GM21528 (cell line): ENCODE results near the gene CDH1.
"Not testable (repeated sequence)": the region's sequence is repeated elsewhere in the genome, so short reads cannot be mapped to it uniquely, and the experiment has no call there.

Source experiments
- ATAC-seq: cut with Tn5 transposase; IDR thresholded peaks from one replicate; pipeline ENCODE4 v1.9.1; 2021; ENCODE audit warnings: mild to moderate bottlenecking, moderate library complexity; ENCODE audit not compliant: unreplicated experiment, low FRiP score

CDH1 gene

DNA sequence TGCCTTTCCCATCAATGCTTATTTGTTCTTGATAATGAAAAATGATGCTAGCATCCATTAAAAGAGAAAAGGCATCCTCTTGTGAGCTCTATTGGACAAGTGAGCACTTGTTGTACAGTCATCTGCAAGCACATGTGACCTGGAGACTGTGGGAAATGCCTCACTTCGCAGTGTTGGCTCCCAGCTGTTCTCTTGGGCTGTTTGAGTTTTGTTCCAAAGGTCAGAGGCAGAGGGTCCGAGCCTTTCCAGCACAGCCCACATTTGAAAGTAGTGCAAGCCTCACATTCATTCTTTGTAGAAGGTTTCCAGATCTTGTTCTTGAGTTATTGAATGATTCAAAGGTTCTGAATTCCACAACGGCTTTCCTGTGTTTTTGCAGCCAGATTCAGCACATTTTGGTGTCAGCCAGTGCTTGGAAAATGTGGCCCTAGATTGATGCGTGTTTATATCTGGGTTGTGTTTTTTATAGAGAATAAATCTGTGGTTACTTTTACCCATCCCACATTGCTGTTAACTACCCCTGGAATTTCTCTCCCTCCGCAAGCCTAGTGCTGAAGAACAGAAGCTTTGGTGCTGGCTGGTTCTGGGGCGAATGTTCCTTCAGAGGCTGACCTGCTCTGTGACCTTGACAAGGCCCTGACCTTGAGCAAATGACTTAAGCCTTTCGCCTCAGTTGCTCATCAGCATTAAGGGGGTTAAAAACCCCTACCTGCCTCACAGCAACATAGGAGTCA, 49.8 kb downstream of the CDH1 start:
- ATAC-seq = no peak

DNA sequence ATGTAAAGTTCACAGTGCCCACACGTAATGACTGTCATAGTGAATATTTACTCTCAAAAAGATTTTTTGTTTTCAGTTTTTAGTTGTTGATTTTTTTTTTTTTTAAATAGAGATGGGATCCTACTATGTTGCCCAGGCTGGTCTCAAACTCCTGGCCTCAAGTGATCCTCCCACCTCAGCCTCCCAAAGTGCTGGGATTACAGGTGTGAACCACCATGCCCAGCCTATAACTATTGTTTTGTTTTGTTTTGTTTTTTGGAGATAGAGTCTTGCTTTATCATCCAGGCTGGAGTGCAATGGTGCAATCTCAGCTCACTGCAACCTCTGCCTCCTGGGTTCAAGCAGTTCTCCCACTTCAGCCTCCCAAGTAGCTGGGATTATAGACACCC, 50.3 kb downstream of the CDH1 start:
- ATAC-seq = not testable (repeated sequence)

DNA sequence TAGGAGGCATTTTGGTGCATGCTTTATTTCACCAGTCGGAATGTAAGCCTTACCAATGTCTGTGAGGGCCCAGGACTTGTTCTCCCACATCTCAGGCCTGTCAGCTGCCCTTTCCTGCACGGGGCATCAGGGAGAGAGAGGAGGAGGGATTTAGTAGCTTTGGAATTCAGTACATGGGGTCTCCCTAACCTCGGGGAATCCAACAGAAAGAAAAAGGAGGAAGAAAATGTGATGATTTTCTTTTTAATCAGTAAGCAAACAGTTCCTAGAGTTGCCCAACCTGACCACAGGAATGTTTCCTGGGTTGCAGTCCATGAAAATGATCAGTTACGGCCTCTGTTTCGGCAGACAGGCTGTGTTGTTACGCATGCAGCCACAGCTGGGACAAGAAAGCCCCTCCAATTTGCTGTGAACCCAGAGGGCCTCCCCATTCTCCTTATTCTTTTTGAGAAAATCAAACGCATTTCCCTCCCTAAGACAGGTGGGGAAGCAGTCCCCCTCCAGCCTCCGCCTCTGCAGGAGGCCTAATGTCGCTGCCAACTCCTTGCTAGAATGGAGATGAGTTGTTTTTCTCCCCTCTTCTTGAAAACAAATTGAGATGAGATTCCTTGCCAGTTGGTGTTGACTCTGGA, 53.2 kb downstream of the CDH1 start:
- no peak for ATAC-seq

DNA sequence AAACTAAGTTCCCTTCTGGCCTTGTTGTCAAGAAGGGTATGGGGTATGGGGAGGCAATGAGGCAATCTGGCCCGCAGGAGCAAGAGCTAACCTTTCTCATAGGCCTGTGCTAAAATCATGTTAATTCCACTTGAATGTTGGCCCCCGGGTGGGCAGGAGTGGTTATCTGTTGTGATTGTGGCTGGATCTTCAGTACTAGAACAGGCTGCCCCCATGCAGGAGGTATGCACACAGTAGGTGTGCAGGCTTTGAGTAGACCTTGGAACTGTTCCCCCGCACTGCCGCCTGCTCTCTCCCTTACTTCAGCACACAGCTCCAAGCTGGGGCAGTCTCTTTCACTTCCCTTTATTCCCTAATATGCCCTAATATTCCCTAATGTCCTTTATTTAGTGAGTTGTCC, 53.9 kb downstream of the CDH1 start:
- no peak for ATAC-seq

DNA sequence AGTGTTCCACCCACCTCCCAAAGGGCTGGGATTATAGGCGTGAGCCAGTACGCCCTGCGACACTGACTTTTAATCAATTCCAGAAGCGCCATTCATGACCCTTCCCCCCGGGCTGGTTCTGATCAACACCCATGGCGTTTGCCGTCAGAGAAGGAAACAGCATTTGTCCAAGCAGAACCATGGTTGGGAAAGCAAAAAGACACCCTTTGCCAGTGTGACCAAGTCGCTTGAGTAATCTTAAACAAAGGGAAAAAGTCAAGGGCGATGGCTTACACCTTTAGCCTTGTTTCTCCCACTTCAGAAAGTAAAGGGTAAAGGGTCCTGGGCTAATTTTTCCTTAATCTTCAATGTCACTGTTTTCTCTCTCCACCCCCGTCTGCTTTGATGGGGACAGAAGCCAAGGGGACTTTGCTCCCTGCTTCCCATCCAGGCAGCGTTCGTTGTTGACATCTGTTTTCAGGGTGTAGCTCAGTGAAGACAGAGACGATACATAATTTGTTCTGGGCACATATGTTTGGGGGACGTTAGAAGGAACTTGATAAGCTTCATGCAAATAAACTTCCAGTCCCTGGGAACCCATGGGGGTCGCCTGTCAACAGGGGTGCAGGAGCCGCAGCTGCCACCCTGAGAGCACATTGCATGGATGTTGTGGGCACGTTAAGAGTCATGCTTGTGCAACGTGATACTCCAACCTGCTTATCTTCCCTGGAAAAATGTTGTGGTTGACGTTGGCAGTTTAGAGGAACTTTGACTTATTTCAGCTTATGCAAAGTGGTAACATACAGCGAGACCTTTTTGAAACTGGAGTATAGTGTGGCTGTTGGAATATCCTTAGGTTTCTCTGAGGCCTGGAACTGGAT, 55.6 kb downstream of the CDH1 start:
- no peak for ATAC-seq

DNA sequence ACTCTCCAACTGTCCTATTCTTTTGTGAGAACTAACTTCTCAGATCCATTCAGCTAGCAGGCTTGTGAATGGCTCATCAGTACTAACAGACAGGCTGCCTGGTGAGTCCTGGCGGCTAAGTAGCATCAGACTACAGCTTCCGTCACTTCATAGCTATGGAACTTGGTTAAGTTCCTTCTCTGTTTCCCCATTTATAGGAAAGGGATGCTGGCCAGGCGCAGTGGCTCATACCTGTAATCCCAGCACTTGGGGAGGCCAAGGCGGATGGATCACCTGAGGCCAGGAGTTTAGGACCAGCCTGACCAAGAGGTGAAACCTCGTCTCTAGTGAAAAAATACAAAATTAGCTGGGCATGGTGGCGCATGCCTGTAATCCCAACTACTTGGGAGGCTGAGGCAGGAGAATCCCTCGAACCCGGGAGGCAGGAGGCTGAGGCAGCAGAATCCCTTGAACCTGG, 56.3 kb downstream of the CDH1 start:
- no peak for ATAC-seq

DNA sequence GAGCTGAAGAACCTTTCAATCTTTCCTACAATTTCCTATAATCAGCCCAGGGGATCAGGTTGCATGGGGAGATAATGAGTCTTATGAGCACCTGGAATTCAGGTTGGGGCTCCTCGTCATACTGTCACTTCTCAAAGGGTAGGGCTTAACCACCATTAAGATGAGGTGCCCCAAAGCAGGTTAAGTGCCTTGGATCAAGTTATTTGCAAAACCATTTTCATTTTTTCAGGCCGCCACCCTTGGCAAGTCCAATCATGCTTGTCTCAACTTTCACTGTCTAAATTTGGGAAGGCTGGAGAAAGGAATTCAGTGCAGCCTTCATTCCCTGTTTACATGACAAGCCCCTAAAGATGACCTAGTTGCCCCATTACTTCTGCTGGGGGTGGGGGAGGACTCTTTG, 61.3 kb downstream of the CDH1 start:
- no peak for ATAC-seq

DNA sequence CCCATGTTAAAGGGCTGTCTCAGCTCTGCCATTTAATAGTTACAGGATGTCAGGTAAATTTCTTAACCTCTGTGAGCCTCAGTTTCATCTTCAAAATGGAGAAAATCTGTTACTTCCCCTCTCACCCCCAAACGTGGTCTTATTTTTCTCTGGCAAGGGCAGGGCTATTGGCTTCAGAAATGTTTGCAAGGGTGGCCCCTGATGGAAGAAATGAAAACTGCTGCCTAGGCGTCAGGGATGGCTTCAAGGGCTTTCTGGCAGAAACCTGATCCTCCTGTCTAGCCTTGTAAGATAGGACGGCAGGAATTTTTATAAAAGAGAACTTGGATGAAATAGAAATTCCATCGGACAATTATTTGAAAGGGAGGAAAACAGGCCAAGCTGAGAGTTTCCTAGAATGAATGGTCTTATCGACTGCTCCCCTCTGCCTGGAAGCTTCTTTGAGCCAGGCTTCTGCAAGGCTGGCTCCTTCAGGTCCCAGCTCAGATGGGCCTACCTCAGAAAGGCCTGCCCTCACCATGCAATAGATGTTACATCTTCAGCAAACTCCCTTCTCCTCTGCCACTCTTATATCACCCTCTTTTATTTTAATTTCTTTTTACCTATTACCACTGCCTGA, 63.3 kb downstream of the CDH1 start:
- ATAC-seq = no peak

DNA sequence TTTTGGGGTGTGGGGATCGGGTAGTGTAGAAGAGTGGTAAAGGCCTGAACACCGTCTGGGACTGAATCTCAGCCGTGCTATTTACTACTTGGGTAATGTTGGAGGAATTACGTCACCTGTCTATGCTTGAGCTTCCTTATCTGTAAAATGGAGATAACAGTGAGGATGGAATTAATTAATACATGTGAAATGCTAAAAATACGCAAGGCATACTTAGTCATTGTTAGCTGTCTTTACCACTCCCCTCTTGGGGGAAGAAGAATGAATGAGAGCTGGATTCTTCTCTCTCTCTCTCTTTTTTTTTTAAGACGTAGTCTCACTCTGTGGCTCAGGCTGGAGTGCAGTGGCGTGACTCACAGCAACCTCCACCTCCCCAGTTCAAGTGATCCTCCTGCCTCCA, 65.1 kb downstream of the CDH1 start:
- no peak for ATAC-seq

DNA sequence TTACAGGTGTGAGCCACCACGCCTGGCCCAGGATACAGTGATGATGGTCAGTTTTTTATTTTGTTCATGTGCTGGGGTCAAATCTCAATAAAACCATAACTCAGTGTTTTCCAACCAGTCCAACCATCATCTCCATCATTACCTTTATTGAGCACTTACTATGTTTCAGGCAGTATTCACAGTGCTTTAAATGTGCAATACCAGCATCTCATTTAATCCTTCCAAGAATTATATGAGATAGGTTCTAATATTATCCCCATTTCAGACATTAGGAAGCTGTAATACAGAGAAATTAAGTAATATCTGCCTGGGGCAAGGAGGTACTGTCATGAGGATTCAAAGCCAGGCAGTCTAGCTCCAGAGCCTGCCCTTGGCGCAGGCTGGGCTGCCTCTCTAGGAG, 69.3 kb downstream of the CDH1 start:
- no peak for ATAC-seq

DNA sequence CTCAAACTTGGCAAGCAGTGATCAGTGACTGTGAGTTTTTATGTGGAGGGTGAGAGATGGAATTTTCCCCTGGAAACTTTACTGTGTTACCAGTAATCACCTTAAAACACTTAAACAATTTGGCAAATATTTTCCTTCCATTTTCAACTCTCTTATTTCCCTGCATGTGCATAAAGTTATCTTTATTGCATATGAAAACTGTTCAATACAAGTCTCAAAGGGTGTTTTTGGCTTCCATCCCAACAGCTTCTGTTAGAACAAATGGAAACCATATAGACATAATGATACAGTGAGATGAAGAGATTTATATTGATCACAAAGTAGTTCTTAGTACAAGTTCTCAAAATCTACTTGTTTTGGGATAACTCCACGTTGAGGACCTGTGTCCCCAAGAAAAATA, 69.9 kb downstream of the CDH1 start:
- ATAC-seq = no peak

DNA sequence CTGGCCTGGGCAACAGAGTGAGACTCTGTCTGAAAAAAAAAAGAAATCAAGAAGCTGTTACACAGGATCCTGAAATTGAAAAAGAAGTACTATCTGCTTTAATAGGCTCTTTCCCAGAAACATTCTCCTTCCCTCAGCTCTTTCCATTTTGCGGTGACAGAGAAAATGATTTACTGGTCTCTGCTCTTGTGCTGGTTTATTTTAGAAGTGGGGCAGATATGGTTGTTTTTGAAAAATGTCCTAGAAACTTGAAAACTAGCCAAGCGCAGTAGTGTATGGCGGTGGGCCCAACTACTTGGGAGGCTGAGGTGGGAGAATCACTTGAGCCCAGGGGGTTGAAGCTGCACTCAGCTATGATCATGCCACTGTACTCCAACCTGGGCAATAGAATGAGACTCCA, 77.4 kb downstream of the CDH1 start:
- ATAC-seq = no peak

DNA sequence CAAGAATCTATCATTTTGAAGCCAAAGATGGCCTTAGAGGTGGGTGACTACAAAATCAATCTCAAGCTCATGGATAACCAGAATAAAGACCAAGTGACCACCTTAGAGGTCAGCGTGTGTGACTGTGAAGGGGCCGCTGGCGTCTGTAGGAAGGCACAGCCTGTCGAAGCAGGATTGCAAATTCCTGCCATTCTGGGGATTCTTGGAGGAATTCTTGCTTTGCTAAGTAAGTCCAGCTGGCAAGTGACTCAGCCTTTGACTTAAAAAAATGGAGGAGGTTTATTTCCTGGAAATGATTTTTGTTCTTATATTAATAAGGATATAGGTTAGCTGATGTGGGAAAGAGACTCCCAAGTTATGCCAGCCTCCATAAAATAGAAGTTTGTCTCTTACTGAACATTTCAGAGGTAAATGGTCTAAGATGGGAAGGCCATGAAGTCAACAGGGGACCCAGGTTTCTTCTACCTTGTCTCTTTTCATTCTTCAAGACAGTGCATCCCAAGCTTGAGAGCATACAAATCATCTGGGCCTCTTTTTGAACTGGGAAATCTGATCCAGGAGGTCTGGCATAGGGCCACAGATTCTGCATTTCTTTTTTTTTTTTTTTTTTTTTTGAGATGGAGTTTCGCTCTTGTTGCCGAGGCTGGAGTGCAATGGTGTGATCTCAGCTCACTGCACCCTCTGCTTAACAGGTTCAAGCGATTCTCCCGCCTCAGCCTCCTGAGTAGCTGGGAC, 86.5 kb downstream of the CDH1 start:
- ATAC-seq = no peak

DNA sequence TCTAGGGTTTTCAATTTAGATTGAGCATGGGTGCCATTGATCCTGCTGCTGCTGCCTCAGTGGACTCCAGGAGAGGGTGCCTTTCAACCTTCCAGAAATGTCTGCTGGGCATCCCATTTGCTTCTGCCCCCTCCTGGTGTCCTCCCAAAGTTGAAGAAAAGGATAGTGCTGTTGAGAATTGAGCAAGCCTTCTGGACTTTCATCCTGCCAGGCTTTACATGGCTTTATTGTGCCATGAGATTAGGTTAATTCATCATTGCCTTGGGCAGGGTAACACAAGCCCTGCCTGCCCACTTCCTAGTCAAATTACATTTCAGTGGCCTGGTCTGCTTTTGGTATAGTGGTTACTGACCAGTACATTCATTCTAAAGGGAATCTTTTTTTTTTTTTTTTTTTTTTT, 88.3 kb downstream of the CDH1 start:
- ATAC-seq = no peak

DNA sequence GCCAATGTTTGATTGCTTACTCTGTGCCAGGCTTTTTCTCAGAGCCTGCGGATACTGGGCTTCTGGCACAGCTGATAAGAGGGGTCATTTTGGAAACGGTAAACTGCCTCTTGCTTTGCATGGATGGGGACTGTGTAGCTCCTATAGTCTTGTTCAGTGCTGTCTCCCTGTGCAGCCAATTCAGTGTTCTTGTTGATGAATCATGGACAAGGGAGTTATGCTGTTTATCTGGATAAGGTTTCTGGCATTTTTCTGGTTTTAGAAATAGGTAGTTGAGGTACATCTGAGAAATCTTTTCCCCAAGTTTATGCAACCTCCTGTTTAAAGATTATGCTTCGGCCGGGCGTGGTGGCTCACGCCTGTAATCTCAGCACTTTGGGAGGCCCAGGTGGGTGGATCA, 89.6 kb downstream of the CDH1 start:
- no peak for ATAC-seq

DNA sequence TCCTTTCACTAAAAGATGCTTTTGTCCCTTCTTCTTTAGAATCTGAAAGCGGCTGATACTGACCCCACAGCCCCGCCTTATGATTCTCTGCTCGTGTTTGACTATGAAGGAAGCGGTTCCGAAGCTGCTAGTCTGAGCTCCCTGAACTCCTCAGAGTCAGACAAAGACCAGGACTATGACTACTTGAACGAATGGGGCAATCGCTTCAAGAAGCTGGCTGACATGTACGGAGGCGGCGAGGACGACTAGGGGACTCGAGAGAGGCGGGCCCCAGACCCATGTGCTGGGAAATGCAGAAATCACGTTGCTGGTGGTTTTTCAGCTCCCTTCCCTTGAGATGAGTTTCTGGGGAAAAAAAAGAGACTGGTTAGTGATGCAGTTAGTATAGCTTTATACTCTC, 96.2 kb downstream of the CDH1 start:
- no peak for ATAC-seq

DNA sequence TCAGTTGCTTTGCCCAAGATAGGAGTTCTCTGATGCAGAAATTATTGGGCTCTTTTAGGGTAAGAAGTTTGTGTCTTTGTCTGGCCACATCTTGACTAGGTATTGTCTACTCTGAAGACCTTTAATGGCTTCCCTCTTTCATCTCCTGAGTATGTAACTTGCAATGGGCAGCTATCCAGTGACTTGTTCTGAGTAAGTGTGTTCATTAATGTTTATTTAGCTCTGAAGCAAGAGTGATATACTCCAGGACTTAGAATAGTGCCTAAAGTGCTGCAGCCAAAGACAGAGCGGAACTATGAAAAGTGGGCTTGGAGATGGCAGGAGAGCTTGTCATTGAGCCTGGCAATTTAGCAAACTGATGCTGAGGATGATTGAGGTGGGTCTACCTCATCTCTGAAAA, 97.5 kb downstream of the CDH1 start:
- ATAC-seq = no peak

DNA sequence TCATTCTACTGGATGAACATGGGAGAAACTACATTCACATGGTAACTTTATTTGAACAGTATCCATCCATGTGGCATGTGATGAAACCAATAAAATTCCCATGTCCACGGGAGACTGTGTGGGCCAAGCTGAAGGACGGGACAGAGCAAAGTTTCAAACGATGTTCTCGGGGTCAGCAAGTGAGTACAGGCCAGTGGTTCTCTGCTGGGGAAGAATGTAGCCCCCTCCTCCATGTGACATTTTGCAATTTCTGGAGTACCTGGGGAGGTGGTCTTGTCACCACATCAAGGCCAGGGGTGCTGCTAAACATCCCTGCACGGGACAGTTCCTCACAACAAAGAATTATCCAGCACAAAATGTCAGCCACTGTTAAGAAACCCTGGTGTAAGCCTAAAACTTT, 98.9 kb downstream of the CDH1 start:
- ATAC-seq = no peak

DNA sequence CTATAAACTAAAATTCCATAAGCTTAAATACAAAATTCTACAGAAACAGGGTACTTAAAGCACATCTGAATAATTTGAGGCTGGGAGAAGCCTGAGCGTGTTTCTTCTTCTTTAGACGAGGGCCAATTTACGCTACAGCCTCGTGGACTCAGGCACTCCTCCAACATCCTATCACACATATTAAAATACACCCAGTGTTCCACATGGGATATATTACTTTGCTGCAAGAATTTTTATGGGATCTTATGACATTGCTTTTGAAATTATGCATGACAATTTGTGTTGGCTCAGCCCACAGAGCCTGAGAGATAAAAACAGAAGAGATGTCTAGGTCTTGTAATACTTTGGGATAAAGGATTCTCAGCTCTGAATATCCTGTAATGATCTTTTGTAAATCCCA, 102.7 kb downstream of the CDH1 start:
- ATAC-seq = no peak

DNA sequence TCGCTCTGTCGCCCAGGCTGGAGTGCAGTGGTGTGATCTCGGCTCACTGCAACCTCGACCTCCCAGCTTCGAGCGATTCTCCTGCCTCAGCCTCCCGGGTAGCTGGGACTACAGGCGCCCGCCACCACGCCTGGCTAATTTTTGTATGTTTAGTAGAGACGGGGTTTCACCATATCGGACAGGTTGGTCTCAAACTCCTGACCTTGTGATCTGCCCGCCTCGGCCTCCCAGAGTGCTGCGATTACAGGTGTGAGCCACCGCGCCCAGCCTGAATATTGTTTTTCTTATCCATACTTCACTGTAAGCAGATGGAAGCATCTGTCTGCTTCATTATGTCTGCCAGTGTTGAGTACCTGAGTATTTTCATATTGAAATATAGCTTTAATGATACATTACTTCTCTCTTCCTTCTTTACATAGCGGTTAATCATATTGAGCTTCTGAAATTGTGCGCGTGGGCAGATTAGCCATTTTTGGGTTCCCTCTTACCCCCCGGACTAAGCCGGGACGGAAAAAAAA, 105.9 kb downstream of the CDH1 start:
- ATAC-seq = not testable (repeated sequence)
